Measurements from ENCODE around the gene BHLHA15.

The BHLHA15 gene

DNA sequence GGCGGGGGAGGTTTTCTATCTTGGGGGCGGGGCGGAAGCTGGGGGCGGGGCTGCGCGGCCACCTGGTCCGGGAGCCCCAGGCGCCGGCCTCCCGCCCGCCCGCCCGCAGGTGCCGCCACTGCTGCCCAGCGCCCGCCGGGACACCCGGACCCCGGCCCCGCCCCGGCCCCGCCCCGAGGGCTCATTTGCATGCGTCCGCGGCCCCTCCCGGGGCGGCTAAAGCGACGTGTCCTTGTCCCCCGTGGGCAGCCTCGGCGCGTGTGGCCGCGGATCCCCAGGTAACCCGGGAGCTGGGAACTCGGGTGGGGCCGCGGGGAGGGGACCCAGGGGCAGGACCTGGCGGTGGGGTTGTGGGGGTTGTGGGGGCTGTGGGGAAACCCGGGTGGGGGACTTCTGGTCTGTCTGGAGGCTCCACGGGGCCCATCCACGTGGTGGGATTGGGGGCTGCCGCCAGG is at the start of gene BHLHA15:
Gene BHLHA15, plus strand, starts transcription at position 219 of the 455 bp plus-strand sequence. CDS start 871 bp downstream, outside the sequence.
- DNase-seq = peak; percentile 57

DNA sequence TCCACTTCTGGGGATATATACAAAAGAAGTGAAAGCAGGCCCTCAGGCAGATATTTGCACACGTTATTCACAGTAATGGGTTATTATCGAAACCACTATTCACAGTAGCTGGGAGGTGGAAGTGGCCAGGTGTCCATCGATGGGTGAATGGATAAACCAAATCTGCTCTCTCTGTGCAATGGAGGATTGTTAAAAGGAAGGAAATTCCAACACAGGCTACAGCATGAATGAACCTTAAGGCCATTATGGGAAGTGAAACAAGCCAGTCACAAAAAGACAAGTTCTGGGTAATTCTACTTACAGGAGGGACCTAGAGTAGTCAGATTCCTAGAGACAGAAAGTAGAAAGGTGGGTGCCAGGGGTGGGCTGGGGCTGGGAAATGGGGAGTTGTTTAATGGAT is 48.5 kb upstream of the BHLHA15 start:
- DNase-seq = no peak

DNA sequence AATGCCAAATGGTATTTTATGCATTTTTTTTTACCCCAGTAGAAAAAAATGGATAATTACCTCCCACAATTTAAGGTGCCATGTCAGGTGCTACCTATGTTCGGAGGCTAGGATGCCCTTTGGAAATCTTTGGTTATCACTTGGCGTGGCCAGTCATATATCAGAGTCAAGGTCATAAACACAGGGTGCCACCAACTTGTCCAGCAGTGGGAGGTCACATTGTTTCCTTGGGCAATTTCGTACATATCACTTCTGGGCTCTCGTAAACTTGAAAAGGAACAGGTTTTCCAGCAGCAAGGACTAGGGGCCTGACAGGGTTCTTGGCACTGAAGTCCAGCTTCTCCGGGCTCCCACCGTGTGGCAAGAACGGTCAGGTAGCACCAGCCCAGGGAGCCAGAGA is 48.0 kb upstream of the BHLHA15 start:
- DNase-seq = no peak

GRCh38 chr7:98163704-98164494 is 47.3 kb upstream of the BHLHA15 start:
- DNase-seq = no peak

- peak; percentile 66 for DNase-seq
Observed at GRCh38 chr7:98165827-98166667, 45.2 kb upstream of the BHLHA15 start.

GRCh38 chr7:98166668-98166970 is 44.6 kb upstream of the BHLHA15 start:
- no peak for DNase-seq

DNA sequence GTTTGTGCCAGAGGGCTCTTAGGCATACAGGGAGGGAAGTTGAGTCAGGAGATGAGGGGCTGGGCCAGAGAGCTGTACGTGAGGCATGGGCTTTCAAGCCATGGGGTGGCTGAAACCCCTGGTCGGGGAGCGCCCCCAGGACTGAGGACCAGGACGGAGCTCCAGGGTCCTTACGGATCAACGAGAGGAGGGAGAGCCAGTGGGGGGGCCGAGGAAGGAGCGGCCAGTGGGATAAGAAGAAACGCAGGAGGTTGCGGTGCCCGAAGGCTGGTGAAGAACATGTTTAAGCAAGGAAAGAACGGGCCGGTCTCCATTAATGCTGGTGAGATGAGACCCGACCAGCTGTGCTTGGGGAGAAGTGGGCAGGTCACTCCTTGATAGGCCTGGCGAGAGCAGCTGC is 43.6 kb upstream of the BHLHA15 start:
- no peak for DNase-seq

GRCh38 chr7:98168181-98168903 is 42.9 kb upstream of the BHLHA15 start:
- DNase-seq = peak; percentile 66

GRCh38 chr7:98168904-98169621 is 42.2 kb upstream of the BHLHA15 start:
- DNase-seq = no peak

- no peak for DNase-seq
Observed at GRCh38 chr7:98170966-98171365, 40.3 kb upstream of the BHLHA15 start.

DNA sequence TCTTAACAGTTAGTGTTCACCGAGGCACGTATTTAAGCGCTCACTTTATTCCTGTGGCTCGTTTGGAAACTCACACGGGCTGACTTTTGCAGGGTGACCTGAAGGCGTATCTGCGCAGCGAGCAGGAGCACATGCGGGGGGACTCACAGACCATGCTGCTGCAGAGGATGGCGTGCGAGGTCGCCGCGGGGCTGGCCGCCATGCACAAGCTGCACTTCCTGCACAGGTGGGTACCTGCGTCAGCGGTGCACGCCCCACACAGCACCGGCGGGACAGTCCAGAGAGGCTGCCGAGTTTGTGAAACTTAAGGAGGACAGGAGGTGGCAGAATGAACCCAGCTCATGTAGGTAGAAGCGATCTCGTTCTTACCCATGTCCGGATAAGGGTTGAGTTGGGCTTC is 39.8 kb upstream of the BHLHA15 start:
- no peak for DNase-seq

DNA sequence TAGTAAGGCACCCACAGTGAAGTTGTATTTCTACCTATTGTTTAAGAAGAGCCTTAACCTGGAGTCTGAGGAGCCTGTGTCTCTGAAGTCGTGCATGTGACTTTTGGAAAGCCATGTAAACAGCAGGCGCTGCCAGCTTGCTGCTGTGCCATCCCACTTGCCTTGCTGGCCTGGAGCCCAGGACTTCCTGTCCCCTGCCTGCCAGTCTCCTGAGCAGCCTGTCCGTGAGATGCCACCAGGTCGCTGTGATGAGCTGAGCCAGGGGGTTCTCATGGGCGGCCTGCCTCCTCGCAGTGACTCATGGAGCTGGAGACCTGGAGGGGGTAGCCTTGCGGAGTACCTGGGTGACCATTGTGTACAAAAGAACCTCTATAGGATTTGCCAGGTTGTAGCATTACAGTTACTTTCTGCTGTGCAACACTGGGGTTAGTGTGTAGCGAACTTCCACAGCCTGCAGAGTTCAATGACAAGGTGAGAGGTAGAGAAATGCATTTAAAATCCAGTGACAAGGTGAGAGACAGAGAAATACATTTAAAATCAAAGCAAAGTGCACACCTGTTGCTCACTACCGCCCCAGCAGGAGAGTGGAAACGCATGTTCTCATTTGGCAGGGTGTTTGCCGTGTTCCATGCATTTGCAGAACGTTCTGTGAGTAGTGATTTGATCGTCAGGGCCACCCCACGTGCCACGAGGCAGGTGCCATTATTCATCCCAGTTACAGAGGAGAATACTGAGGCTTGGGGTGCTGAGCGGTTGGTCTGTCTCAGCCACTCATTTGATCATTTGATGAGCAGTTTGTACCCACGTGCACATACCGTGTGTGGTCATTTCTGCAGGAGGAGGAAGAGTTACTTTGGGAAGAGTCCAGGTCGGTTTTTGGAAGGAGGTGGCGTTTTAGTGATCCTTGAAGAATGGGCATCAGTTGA is 36.6 kb upstream of the BHLHA15 start:
- DNase-seq = no peak

GRCh38 chr7:98175260-98175940 is 35.8 kb upstream of the BHLHA15 start:
- DNase-seq = no peak

DNA sequence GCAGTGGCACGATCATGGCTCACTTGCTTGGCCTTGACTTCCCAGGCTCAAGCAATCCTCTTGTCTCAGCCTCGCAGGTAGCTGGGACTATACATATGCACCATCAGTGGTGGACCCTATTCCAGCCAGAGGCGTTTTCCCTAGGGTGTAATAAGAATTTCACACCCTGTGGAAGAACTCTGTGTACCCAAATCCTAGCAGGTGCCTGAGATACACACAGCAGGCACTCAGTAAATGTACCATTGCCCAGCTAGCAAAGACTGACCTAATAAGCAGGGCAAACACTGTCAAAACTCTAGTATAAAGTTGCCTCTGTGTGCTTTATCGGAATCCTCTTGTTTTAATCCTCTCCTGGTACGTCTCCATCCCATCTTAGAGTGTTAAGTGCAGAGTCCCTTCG is 33.7 kb upstream of the BHLHA15 start:
- no peak for DNase-seq

DNA sequence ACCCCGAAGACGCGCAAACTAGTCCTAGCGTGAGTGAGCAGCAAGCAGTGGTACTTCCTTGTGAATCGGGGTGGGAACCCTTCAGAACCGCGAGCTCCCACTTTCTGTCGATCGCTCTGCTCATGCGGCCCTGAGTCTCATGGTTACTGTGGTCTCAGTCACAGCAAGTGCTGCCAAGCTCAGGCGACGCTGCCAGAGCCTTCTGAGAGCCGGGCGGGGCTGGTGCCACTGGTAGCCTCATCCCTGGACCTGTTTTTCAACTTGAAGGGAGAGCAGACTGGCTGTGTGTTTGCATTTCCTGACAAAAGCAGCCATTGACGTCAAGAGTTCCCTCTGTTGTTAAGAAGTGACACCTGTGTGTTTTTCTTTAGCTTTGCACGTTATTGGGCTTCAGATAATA is 32.9 kb upstream of the BHLHA15 start:
- DNase-seq = no peak

DNA sequence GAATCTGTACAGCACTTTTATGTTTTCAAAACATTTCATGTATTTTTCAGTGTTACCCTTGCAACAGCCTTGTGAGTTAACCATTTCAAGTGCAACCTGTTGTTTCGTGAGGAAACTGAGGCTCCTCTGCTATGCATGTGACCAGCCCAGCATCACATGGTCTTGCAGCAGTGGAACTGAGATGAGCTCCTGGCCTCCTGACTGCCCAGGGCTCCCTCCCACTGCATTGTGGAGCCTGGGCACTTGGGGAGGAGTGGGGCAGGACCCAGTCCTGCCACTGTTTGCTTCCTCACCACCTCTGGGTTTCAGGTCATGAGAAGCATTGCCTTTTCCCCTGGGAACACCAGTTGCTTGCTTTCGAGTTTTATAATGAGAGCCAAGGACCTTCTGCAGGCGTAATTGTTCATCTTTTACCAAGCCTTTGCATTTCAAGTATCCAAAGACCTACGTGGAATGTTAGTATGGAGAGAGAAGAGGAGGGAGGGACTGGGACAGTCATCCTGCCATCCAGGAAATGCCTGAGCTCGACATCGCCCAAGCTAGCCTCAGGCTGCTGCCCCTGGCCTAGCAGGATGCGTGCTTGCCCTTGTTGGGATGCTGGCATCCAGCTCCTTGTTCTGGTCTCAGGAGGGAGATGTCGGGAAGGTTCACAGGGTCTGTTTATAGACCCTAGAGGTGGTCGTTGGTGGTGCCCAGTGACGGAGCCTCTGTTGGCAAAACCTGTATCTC is 32.3 kb upstream of the BHLHA15 start:
- DNase-seq = no peak

DNA sequence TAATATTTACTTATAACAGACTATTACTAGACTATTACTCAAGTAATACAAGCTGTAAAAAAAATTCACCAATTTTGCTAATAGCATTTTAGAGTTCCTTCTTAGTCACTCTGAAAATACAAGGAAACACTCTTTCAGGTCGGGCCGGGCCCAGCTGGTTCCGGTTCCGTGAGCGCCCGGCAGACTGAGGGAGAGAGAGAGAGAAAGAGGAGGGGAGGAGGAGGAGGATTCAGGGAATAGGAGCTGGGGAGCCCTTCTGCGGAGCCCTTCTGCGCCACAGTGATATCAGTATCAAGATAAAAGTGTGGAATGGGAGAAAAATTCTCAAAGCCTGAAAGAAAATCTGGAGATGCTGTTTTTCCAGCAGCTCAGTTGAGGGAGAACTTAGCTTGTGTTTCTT is 30.5 kb upstream of the BHLHA15 start:
- DNase-seq = no peak

DNA sequence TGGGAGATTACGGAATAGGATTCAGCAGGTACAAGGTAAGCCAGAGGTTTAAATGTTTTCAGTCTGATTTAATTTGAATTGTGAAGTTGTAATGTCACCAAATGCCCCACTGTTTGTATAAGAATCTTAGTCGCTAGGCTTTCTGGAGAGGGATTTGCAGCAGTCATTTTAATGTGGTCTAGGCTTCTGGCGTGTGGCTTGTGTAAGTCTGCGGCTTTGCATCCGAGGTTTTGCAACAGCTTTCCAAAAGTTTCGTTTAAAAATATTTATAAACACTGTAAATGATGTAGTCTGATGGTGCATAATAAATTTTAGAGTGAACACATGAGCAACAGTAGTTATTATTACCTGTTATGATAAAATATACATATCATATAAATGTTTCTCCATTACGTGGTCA is 26.1 kb upstream of the BHLHA15 start:
- DNase-seq = no peak

DNA sequence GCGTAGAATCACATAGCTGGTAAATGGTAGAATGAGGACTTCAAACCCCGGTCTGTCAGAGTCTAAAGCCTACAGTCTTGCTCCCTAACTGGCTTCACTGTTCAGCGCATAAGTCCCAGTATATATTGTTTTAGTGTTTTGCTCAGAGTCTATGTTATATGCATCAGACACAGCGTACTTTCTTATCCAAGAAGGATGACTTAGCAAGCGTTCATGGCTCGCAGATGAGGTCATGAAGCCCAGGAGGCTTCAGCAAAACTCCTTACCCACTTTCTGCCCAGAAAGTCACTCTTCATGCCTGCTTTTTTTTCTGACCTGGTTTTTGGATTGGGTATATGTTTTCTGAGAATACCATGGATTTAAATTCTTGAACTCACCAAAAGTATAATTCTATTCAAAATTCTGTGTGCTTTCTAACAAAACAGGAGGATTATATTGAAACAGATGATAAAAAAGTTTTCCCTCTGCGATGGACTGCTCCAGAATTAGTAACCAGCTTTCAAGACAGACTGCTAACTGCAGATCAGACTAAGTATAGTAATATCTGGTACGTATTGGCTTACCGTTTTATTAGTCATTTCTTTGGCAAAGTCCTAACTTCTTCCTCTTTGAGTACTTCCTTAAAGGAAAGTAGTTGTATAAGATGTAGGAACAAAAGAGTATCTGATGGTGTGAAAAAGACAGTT is 24.6 kb upstream of the BHLHA15 start:
- DNase-seq = no peak

DNA sequence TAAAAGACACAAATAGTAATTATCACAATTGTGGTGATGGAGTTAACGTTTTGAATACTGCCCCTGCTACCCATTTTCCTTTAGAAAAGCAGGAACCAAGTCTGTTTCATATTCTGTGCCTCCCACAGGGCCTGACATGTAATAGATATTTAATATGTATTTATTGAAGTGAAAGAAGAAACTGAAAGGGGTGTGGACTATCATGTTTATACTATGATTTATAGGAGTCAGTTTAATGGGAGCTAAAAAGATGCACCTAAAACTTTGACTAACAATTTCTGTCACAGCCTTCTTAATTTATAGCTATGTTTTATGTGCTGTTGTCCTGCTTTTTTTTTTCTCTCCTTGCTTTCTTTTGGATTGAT is 24.1 kb upstream of the BHLHA15 start:
- no peak for DNase-seq
